HEK293T (cell line): Measurements from ENCODE around the gene C1orf167.

Experiments
- CTCF ChIA-PET: fragments of 350-600 bp; formaldehyde crosslinking; extraction: SDS; loops from one replicate; lab custom pipeline; 2021; ENCODE audit warnings: antibody characterized with exemption, inconsistent platforms; lab: Yijun Ruan, JAX
- POLR2A ChIA-PET: fragments of 350-600 bp; formaldehyde crosslinking; extraction: SDS; loops from one replicate; lab custom pipeline; 2020; ENCODE audit warnings: antibody characterized with exemption, inconsistent platforms; lab: Yijun Ruan, JAX
- DNase-seq: peaks from one replicate; pipeline ENCODE4 v3.0.0; 2012; ENCODE audit warnings: mixed read lengths; ENCODE audit errors: extremely low spot score
- ARNT ChIP-seq: fragments of 450-650 bp; IDR thresholded peaks from 2 replicates; pipeline ENCODE4 v1.6.1; 2017; ENCODE audit warnings: mild to moderate bottlenecking
- BHLHE40 ChIP-seq: fragments of 450-650 bp; IDR thresholded peaks from 2 replicates; pipeline ENCODE4 v1.6.1; 2016; ENCODE audit warnings: mild to moderate bottlenecking, moderate library complexity, borderline replicate concordance
- CTBP1 ChIP-seq: fragments of 450-650 bp; IDR thresholded peaks from 2 replicates; pipeline ENCODE4 v1.6.1; 2016; ENCODE audit warnings: borderline replicate concordance
- ELF4 ChIP-seq: fragments of 450-650 bp; IDR thresholded peaks from 2 replicates; pipeline ENCODE4 v1.6.1; 2017; ENCODE audit warnings: antibody characterized with exemption
- FOXA1 ChIP-seq: fragments of 450-650 bp; IDR thresholded peaks from 2 replicates; pipeline ENCODE4 v1.6.1; 2016; ENCODE audit warnings: mild to moderate bottlenecking
- FOXK2 ChIP-seq: fragments of 450-650 bp; IDR thresholded peaks from 2 replicates; pipeline ENCODE4 v1.6.1; 2016; ENCODE audit warnings: mild to moderate bottlenecking
- FOXM1 ChIP-seq: fragments of 450-650 bp; IDR thresholded peaks from 2 replicates; pipeline ENCODE4 v1.6.1; 2017; ENCODE audit warnings: mild to moderate bottlenecking, borderline replicate concordance
- HDGF ChIP-seq: fragments of 450-650 bp; IDR thresholded peaks from 2 replicates; pipeline ENCODE4 v1.6.1; 2017; ENCODE audit warnings: antibody characterized with exemption, borderline replicate concordance
- L3MBTL2 ChIP-seq: fragments of 450-650 bp; conservative IDR thresholded peaks from 2 replicates; pipeline ENCODE4 v1.6.1; 2016; ENCODE audit warnings: mild to moderate bottlenecking
- LEF1 ChIP-seq: fragments of 450-650 bp; IDR thresholded peaks from 2 replicates; pipeline ENCODE4 v1.6.1; 2017; ENCODE audit warnings: mild to moderate bottlenecking, borderline replicate concordance
- NFRKB ChIP-seq: fragments of 450-650 bp; IDR thresholded peaks from 2 replicates; pipeline ENCODE4 v1.6.1; 2016; ENCODE audit warnings: mild to moderate bottlenecking, moderate library complexity
- PKNOX1 ChIP-seq: fragments of 450-650 bp; IDR thresholded peaks from 2 replicates; pipeline ENCODE4 v1.6.1; 2016
- SP1 ChIP-seq: fragments of 450-650 bp; IDR thresholded peaks from 2 replicates; pipeline ENCODE4 v1.6.1; 2017
- SUZ12 ChIP-seq: fragments of 450-650 bp; IDR thresholded peaks from 2 replicates; pipeline ENCODE4 v1.6.1; 2016; ENCODE audit warnings: mild to moderate bottlenecking
- TARDBP ChIP-seq: fragments of 450-650 bp; IDR thresholded peaks from 2 replicates; pipeline ENCODE4 v1.6.1; 2016
- ZNF384 ChIP-seq: fragments of 450-650 bp; IDR thresholded peaks from 2 replicates; pipeline ENCODE4 v1.6.1; 2016

C1orf167 gene

GRCh38 chr1:11720033-11720376 lies 42.0 kb upstream of the C1orf167 start:
- ChIA-PET CTCF (interaction anchor here (0.6 to 2.5 kb wide), 7 partner anchors 15 to 74 kb away, joined by 3 to 19 read pairs (median 5); partner anchors contain the start of gene FBXO44), POLR2A (interaction anchor here (1.3 kb wide), 1 partner anchor 70 kb away, joined by 3 read pairs; no protein-coding TSS in a partner anchor)
- DNase-seq: no peak

GRCh38 chr1:11720525-11720924 lies 41.5 kb upstream of the C1orf167 start:
- ChIA-PET CTCF (interaction anchor here (1.6 to 2.5 kb wide), 3 partner anchors 56 to 75 kb away, joined by 5 to 19 read pairs (median 6); no protein-coding TSS in a partner anchor), POLR2A (no interaction called here)
- TF ChIP-seq PKNOX1: no peak
- TF ChIP-seq ELF4: no peak
- no peak for TF ChIP-seq HDGF
- TF ChIP-seq ZNF384: no peak
- TF ChIP-seq SP1: no peak
- no peak for TF ChIP-seq LEF1
- TF ChIP-seq ARNT: no peak
- no peak for TF ChIP-seq BHLHE40
- TF ChIP-seq L3MBTL2: no peak
- no peak for TF ChIP-seq FOXA1
- no peak for TF ChIP-seq SUZ12
- no peak for TF ChIP-seq FOXM1
- no peak for DNase-seq

More at GRCh38 chr1:11720033-11720376, 42.0 kb upstream of the C1orf167 start:
- no peak for TF ChIP-seq LEF1
- TF ChIP-seq FOXA1: no peak
- TF ChIP-seq PKNOX1: no peak
- TF ChIP-seq BHLHE40: no peak
- no peak for TF ChIP-seq SP1
- TF ChIP-seq FOXM1: no peak
- no peak for TF ChIP-seq SUZ12
- no peak for TF ChIP-seq L3MBTL2

GRCh38 chr1:11721311-11721710 lies 40.7 kb upstream of the C1orf167 start:
- TF ChIP-seq TARDBP: no peak
- TF ChIP-seq L3MBTL2: no peak
- TF ChIP-seq ZNF384: no peak
- no peak for TF ChIP-seq BHLHE40
- no peak for TF ChIP-seq ELF4
- no peak for TF ChIP-seq FOXM1
- ChIA-PET CTCF (no interaction called here), POLR2A (interaction anchor here (1.6 kb wide), 1 partner anchor 15 kb away, joined by 3 read pairs; the partner anchor contains the start of gene AGTRAP)
- DNase-seq: no peak

- ChIA-PET CTCF (interaction anchor here (0.7 to 1.5 kb wide), 2 partner anchors 11 to 72 kb away, joined by 4 to 5 read pairs; no protein-coding TSS in a partner anchor), POLR2A (interaction anchor here (1.6 kb wide), 1 partner anchor 14 kb away, joined by 3 read pairs; the partner anchor contains the start of gene AGTRAP)
- DNase-seq: no peak
- TF ChIP-seq ELF4: no peak
- TF ChIP-seq SUZ12: no peak
- no peak for TF ChIP-seq LEF1
- no peak for TF ChIP-seq ZNF384
- TF ChIP-seq NFRKB: no peak
- no peak for TF ChIP-seq ARNT
- no peak for TF ChIP-seq FOXK2
- TF ChIP-seq L3MBTL2: no peak
- no peak for TF ChIP-seq PKNOX1
- no peak for TF ChIP-seq HDGF
- no peak for TF ChIP-seq CTBP1
- TF ChIP-seq FOXM1: no peak
- no peak for TF ChIP-seq TARDBP
- no peak for TF ChIP-seq BHLHE40
- TF ChIP-seq FOXA1: no peak
- TF ChIP-seq SP1: no peak
These were observed 39.5 kb upstream of the C1orf167 start for GRCh38 chr1:11722538-11722937.

- ChIA-PET POLR2A (interaction anchor here (1.1 kb wide), 1 partner anchor 10 kb away, joined by 3 read pairs; the partner anchor contains the start of gene AGTRAP), CTCF (no interaction called here)
- TF ChIP-seq FOXK2: no peak
- no peak for TF ChIP-seq FOXA1
- no peak for DNase-seq
These were observed 36.4 kb upstream of the C1orf167 start for GRCh38 chr1:11725616-11726015.

GRCh38 chr1:11727119-11727518 lies 34.9 kb upstream of the C1orf167 start:
- ChIA-PET CTCF (no interaction called here), POLR2A (no interaction called here)
- no peak for DNase-seq
- TF ChIP-seq CTBP1: no peak
- TF ChIP-seq SUZ12: no peak
- TF ChIP-seq FOXK2: no peak
- no peak for TF ChIP-seq SP1
- no peak for TF ChIP-seq BHLHE40
- no peak for TF ChIP-seq ELF4
- no peak for TF ChIP-seq ARNT
- no peak for TF ChIP-seq TARDBP
- no peak for TF ChIP-seq NFRKB
- no peak for TF ChIP-seq FOXM1
- TF ChIP-seq FOXA1: no peak
- TF ChIP-seq LEF1: no peak
- no peak for TF ChIP-seq PKNOX1
- no peak for TF ChIP-seq L3MBTL2
- no peak for TF ChIP-seq ZNF384
- TF ChIP-seq HDGF: no peak
